Measurements from ENCODE around the gene ADARB1. TPM values are rescaled to one million over a fixed set of nuclear protein-coding genes. Genes with fewer than 3 reads are reported as not detected.

Gene ADARB1
- total RNA-seq, 3 donors from 2014 or later (not counting 1 experiment from before 2014, with no cell fraction given), result 20.7 to 28.0 (median 26.6) TPM

DNA sequence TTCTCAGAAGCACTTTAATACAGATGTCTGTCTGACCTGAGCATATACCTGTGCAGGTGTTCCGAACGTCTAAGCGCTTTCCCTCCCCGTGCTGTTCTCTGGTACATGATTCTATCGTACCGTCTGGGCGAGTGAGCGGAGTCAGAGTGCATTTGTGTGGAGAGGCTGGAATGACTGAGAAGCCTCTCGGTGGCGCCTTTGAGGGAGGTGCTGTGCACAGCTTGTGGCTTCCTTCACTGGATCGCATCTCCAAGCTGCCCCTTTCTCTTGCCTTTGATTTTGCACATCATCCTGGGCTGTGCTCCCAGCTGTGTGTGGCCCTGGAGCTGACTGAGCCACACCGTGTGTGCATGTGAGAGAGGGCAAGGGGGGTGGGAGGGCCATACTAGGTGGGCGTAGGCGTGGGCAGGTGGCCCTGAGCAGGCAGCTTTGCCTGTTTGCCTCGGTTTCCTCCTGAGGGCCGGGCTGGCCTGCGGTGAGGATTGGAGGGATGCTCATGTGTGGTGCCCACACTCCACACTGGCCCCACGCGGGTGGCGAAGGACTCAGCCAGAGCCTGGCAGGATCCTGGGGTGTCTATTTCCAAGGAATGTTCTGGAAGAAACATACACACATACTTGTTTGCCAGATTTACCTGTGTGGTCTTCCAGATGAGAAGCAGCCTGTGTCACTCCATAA, 105.3 kb downstream of the ADARB1 start:
- no peak overlapping the region for H3K4me3 ChIP-seq (ENCODE audit: low read length)
- TF ChIP-seq, protein P1, sequence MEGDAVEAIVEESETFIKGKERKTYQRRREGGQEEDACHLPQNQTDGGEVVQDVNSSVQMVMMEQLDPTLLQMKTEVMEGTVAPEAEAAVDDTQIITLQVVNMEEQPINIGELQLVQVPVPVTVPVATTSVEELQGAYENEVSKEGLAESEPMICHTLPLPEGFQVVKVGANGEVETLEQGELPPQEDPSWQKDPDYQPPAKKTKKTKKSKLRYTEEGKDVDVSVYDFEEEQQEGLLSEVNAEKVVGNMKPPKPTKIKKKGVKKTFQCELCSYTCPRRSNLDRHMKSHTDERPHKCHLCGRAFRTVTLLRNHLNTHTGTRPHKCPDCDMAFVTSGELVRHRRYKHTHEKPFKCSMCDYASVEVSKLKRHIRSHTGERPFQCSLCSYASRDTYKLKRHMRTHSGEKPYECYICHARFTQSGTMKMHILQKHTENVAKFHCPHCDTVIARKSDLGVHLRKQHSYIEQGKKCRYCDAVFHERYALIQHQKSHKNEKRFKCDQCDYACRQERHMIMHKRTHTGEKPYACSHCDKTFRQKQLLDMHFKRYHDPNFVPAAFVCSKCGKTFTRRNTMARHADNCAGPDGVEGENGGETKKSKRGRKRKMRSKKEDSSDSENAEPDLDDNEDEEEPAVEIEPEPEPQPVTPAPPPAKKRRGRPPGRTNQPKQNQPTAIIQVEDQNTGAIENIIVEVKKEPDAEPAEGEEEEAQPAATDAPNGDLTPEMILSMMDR (IDR thresholded peaks at IDR 0.05), result no peak
- H3K27ac ChIP-seq (ENCODE audit: low read length), result no peak overlapping the region
- H3K9me3 ChIP-seq (ENCODE audit: control insufficient read depth, insufficient read depth, low read length), result no peaks in the 10 kb centered on the region
- Mint-ChIP-seq H3K27me3 (ENCODE audit: low read depth in 2 of 2) (no peaks in the 10 kb centered on the region), H3K27ac (no peak overlapping the region), H3K4me1 (no peaks in the 10 kb centered on the region), H3K36me3 (no peaks in the 10 kb centered on the region), H3K9me3 (no peaks in the 10 kb centered on the region), H3K4me3 (no peak overlapping the region)
- 95% methylated on average over 20 of the region's 20 CpGs for WGBS (ENCODE audit: insufficient coverage)
- intact Hi-C loops (cut with micrococcal nuclease), result no loop called here
- DNase-seq, result no peak
- no peaks in the 10 kb centered on the region for H3K4me1 ChIP-seq (ENCODE audit: control insufficient read depth, insufficient read depth, low read length)
- H3K27me3 ChIP-seq (ENCODE audit: control insufficient read depth, insufficient read depth, low read length), result no peaks in the 10 kb centered on the region
- peaks cover 18% of the 10 kb centered on the region for H3K36me3 ChIP-seq (ENCODE audit: control insufficient read depth, insufficient read depth, low read length)
- no peak for ATAC-seq

DNA sequence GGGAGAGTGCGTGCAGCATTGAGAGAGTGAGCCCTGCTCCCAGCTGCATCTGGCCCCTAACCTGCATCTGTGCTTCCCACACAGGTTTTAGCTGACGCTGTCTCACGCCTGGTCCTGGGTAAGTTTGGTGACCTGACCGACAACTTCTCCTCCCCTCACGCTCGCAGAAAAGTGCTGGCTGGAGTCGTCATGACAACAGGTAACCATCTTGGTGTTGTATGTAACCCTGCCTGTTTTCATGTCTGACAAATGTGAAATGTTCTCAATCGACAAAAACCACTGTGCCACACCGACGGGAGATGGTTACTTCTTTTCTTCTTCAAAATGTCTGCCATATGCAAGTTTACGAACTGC, 105.8 kb downstream of the ADARB1 start:
- intact Hi-C loops (cut with micrococcal nuclease), result no loop called here
- H3K36me3 ChIP-seq (ENCODE audit: control insufficient read depth, insufficient read depth, low read length), result peaks cover 23% of the 10 kb centered on the region
- peaks cover 4% of the 10 kb centered on the region for H3K36me3 Mint-ChIP-seq
- no peak overlapping the region for H3K4me3 Mint-ChIP-seq
- no peaks in the 10 kb centered on the region for H3K9me3 Mint-ChIP-seq
- no peaks in the 10 kb centered on the region for H3K4me1 ChIP-seq (ENCODE audit: control insufficient read depth, insufficient read depth, low read length)
- H3K27ac Mint-ChIP-seq, result no peak overlapping the region
- TF ChIP-seq, protein P1 (IDR thresholded peaks at IDR 0.05), result no peak
- DNase-seq, result no peak
- no peak overlapping the region for H3K27ac ChIP-seq (ENCODE audit: low read length)
- no peaks in the 10 kb centered on the region for H3K27me3 ChIP-seq (ENCODE audit: control insufficient read depth, insufficient read depth, low read length)
- 98% methylated on average over 11 of the region's 11 CpGs for WGBS (ENCODE audit: insufficient coverage)
- no peak for ATAC-seq
- no peaks in the 10 kb centered on the region for H3K27me3 Mint-ChIP-seq (ENCODE audit: low read depth in 2 of 2)
- H3K4me3 ChIP-seq (ENCODE audit: low read length), result no peak overlapping the region
- no peaks in the 10 kb centered on the region for H3K4me1 Mint-ChIP-seq
- no peaks in the 10 kb centered on the region for H3K9me3 ChIP-seq (ENCODE audit: control insufficient read depth, insufficient read depth, low read length)

DNA sequence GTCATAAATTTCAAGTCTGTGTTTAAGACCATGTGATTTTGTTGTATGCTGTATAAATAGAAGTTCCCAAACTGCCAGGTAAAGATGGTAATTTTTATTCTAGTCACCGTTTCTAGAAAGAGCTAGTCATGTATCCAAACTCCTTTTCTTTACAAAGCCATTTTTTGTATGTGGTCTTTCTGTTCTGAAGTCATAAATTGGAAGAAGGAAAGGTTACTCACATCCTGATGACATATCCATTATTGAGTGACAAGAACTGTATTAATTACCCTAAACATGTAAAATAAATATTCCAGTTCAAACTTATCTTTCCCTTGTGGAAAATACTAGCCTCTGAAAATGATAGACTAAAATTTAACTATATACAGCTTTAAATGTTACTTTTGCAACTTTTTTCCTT, 108.6 kb downstream of the ADARB1 start:
- ATAC-seq (no peak), DNase-seq (no peak)
- intact Hi-C loops (cut with micrococcal nuclease), result no loop called here
- TF ChIP-seq, protein P1 (IDR thresholded peaks at IDR 0.05), result no peak
- H3K4me1 Mint-ChIP-seq, result no peaks in the 10 kb centered on the region
- no peaks in the 10 kb centered on the region for H3K27me3 ChIP-seq (ENCODE audit: control insufficient read depth, insufficient read depth, low read length)
- H3K9me3 Mint-ChIP-seq, result peaks cover 0 to 10% of the 10 kb centered on the region in 2 donors
- H3K4me3 ChIP-seq (ENCODE audit: low read length), result no peak overlapping the region
- H3K27ac Mint-ChIP-seq, result no peak overlapping the region
- no peaks in the 10 kb centered on the region for H3K27me3 Mint-ChIP-seq (ENCODE audit: low read depth in 2 of 2)
- WGBS (ENCODE audit: insufficient coverage), result no CpG with 5 or more reads among the region's 1 CpG
- no peak overlapping the region for H3K4me3 Mint-ChIP-seq
- no peak overlapping the region for H3K27ac ChIP-seq (ENCODE audit: low read length)
- H3K36me3 ChIP-seq (ENCODE audit: control insufficient read depth, insufficient read depth, low read length), result peaks cover 45% of the 10 kb centered on the region
- peaks cover 30% of the 10 kb centered on the region for H3K36me3 Mint-ChIP-seq
- peaks cover 2% of the 10 kb centered on the region for H3K9me3 ChIP-seq (ENCODE audit: control insufficient read depth, insufficient read depth, low read length)
- no peaks in the 10 kb centered on the region for H3K4me1 ChIP-seq (ENCODE audit: control insufficient read depth, insufficient read depth, low read length)

DNA sequence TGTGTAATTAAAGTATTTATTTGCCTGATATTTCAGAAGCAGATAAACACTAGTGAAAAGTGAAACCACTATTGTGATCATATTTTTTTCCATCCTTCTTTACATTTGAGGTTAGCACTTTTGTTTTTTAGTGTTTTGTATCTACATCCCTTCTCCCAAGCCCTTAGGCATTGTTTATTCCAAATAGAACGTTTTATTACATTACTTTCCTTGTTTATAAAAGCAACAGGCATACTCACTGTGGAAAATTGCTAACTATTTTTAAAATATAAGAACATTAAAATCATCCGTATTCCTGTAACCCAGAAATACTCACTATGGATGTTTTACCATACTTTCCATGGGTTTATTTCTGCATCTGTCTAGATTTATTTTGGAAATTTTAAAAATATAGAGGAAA, 109.5 kb downstream of the ADARB1 start:
- no peak for ATAC-seq
- peaks cover 39% of the 10 kb centered on the region for H3K36me3 Mint-ChIP-seq

More for the DNA sequence above, 109.5 kb downstream of the ADARB1 start:
- Mint-ChIP-seq H3K4me3 (no peak overlapping the region), H3K4me1 (no peaks in the 10 kb centered on the region), H3K9me3 (peaks cover 2 to 10% of the 10 kb centered on the region in 2 donors), H3K27me3 (ENCODE audit: low read depth in 2 of 2) (no peaks in the 10 kb centered on the region), H3K27ac (no peak overlapping the region)
- no peaks in the 10 kb centered on the region for H3K27me3 ChIP-seq (ENCODE audit: control insufficient read depth, insufficient read depth, low read length)
- no peak overlapping the region for H3K27ac ChIP-seq (ENCODE audit: low read length)
- H3K4me1 ChIP-seq (ENCODE audit: control insufficient read depth, insufficient read depth, low read length), result no peaks in the 10 kb centered on the region
- H3K9me3 ChIP-seq (ENCODE audit: control insufficient read depth, insufficient read depth, low read length), result peaks cover 9% of the 10 kb centered on the region
- 40% methylated on average over 1 of the region's 2 CpGs for WGBS (ENCODE audit: insufficient coverage)
- intact Hi-C loops (cut with micrococcal nuclease), result no loop called here
- H3K36me3 ChIP-seq (ENCODE audit: control insufficient read depth, insufficient read depth, low read length), result peaks cover 46% of the 10 kb centered on the region
- DNase-seq, result no peak
- TF ChIP-seq, protein P1 (IDR thresholded peaks at IDR 0.05), result no peak
- H3K4me3 ChIP-seq (ENCODE audit: low read length), result no peak overlapping the region
